Posterior cingulate gyrus (tissue), 11 donors: ENCODE measurements around the gene TMEM132E.

ENCODE experiments used
- DNase-seq, 10 donors: peaks; one replicate each; pipeline versions ENCODE4 v3.0.0 to v3.0.0-alpha.2; 2020 to 2021; ENCODE audit warnings: mixed read lengths in 3 of 10
- intact Hi-C: fragments of 100-400 bp; cut with DNase I; formaldehyde crosslinking; loops from one replicate; pipeline ENCODE4 v1.15.1; 2023

The TMEM132E gene

DNA sequence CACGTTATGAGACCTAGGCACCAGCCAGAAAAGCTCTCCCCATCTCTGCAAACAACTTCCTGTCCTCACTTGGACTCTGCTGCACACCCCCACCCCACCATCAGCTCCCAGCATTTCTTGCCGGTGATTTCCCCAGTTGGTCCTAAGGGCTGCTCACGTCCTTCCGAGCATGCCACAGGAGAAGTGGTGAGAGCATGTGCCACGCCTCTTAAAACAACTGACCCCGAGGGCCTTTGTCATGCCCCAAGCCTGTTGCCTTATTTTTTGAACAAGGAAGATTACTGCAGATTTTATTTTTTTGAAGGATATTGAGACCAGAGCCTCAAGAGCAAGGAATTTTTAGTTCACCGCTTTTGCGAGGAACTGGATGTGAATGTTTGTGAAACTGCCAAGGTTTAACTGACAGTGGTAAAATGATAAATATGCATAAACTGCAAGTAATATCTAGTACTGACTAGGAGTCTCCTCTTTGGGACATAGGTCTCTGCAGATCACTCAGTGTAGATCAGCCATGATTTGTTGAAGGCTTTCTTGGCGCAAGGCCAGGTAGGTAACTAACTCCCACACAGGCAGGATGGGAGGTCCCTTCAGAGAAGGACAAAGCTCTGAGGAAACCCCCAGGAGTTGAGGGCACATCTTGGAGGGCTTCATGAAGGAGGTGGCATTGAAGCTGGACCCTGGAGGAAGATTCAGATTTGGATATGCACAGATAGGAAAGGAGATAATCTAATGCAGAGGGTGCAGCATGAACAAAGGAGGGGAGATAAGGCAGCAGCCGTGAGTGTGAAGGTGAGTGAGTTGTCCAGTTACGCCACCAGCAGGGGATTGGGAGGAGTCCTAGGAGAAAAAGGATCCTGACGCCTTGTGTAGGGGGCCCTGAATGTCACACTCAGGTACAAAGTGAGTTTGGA is 44.7 kb downstream of the TMEM132E start:
- DNase-seq = peak in 2 of 10 donors; percentile 30 to 44
- intact Hi-C loops = no loop called here

GRCh38 chr17:34624767-34625383 is 45.5 kb downstream of the TMEM132E start:
- DNase-seq = peak in 2 of 10 donors; percentile 6 to 40
- intact Hi-C loops = no loop called here

DNA sequence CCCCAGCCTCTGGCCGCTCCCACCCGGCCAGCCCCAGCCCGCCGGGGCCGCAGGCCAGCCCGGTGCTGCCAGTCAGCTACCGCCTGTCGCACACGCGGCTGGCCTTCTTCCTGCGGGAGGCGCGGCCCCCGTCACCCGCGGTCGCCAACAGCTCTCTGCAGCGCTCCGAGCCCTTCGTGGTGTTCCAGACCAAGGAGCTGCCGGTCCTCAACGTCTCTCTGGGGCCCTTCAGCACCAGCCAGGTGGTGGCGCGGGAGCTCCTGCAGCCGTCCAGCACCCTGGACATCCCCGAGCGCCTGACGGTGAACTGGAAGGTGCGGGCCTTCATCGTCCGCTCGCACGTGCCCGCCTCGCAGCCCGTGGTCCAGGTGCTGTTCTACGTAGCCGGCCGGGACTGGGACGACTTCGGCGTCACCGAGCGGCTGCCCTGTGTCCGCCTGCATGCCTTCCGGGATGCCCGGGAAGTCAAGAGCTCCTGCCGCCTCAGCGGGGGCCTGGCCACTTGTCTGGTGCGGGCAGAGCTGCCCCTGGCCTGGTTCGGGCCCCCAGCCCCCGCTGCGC is 46.8 kb downstream of the TMEM132E start:
- intact Hi-C loops = no loop called here
- DNase-seq = peak in 3 of 10 donors; percentile 17 to 84 (median 55)

DNA sequence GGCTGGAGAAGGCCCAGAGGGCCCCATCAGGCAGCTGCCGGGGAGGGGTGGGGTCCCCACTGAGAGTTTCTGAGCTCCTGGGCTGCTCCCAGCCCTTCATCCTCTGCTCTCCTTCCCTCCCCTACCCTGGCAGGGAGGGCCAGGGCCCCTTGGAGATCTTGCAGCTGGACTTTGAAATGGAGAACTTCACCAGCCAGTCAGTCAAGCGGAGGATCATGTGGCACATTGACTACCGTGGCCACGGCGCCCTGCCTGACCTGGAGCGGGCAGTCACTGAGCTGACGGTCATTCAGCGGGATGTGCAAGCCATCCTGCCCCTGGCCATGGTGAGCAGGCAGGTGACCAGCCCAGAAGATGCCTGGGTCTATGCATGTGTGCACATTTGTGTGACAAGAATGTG is 49.5 kb downstream of the TMEM132E start:
- peak in 1 of 10 donors; percentile 58 for DNase-seq
- intact Hi-C loops = no loop called here

DNA sequence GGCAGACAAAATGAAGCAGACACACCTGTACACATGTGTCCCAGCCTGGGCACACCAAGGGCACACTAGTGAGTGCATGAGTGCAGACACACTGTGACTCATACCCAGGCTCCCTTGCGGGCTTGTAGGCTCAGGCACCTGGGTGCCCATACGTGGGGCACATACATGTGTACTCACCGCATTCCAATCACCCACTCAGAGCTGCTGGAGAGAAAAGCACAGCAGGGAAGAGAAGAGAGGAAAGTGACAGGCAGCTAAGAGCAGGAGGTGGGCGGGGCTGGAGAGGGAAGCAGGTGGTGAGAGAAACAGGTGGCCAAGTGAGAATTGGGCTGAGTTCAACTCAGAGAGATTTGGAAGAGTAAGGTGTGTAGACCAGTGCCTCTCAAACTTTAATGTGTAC is 54.0 kb downstream of the TMEM132E start:
- DNase-seq = peak in 3 of 10 donors; percentile 52 to 81 (median 74)
- intact Hi-C loops = no loop called here

DNA sequence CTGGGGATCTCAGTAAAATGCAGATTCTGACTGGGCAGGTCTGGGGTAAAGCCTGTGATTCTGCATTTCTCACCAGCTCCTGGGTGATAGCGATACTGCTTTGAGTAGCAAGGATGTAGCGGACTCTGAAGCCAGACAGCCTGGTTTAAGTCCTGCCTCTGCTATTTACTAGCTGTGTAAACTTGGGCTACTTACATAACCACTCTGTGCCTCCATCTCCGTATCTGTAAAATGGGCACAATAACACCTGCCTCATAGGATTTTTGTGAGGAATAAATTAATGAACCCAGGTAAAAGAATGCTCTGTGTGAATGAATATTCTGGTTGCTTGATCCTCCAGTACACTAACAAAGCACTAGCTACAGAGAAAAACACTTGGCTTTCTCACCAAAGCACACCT is 54.4 kb downstream of the TMEM132E start:
- intact Hi-C loops = no loop called here
- DNase-seq = peak in 1 of 10 donors; percentile 9

GRCh38 chr17:34634551-34635160 is 55.3 kb downstream of the TMEM132E start:
- intact Hi-C loops = loop anchor here (5.0 kb wide), 1 partner anchor 52 kb away; no protein-coding TSS in a partner anchor

GRCh38 chr17:34635876-34636275 is 56.5 kb downstream of the TMEM132E start:
- DNase-seq = peak in 2 of 10 donors; percentile 44 to 80
- intact Hi-C loops = loop anchor here (2.0 to 5.0 kb wide), 2 partner anchors 54 to 215 kb away; no protein-coding TSS in a partner anchor

More at GRCh38 chr17:34634551-34635160, 55.3 kb downstream of the TMEM132E start:
- DNase-seq = peak in 2 of 10 donors; percentile 61 to 69

- DNase-seq = peak in 2 of 10 donors; percentile 70 to 81
- intact Hi-C loops = loop anchor here (2.0 to 5.0 kb wide), 2 partner anchors 55 to 216 kb away; no protein-coding TSS in a partner anchor
Observed at GRCh38 chr17:34637041-34637547, 57.7 kb downstream of the TMEM132E start.

- intact Hi-C loops = loop anchor here (1.0 to 5.0 kb wide), 3 partner anchors 56 to 217 kb away; no protein-coding TSS in a partner anchor
- DNase-seq = peak; percentile 36 to 96 (median 74)
Observed at GRCh38 chr17:34637548-34638525, 58.5 kb downstream of the TMEM132E start.

DNA sequence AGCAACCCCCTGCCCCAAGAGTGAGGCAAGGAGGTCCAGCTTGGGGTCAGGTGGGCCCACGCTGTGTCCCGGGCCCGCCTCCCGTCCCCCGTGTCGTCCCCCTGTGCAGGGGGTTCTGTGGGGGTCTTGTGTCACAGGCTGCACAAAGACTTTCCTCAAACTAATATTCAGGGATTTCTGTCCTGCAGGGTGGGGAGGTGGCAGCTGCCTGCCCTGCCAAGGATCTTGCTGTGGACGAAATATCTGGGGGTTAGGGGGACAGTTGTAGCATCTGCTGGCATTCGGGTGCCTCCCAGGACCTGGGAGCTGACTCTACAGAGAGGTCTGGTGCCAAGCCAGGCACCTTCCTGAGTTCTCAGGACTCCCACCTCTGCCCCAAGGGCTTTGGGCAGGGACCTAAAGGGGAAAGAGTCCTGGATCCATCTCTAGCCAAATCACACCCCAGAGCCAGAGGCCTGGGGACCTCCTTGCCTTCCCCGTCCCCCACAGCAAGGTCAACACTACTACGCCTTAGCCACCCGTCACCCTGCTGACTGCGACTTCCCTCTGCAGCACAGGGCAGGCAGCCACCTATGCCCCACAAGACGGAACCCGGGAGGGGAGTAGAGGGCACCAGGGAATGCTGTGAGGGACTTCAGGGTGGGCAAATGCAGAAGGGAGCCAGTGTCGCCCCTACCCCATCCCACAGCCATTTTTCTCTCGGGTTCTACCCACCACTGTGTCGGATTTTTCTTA is 59.3 kb downstream of the TMEM132E start:
- DNase-seq = peak in 2 of 10 donors; percentile 39 to 62
- intact Hi-C loops = loop anchor here (1.0 to 5.0 kb wide), 2 partner anchors 56 to 96 kb away; no protein-coding TSS in a partner anchor

- intact Hi-C loops = loop anchor here (5.0 kb wide), 1 partner anchor 58 kb away; no protein-coding TSS in a partner anchor
- DNase-seq = peak in 9 of 10 donors; percentile 40 to 95 (median 78)
Observed at GRCh38 chr17:34639706-34640425, 60.5 kb downstream of the TMEM132E start.

DNA sequence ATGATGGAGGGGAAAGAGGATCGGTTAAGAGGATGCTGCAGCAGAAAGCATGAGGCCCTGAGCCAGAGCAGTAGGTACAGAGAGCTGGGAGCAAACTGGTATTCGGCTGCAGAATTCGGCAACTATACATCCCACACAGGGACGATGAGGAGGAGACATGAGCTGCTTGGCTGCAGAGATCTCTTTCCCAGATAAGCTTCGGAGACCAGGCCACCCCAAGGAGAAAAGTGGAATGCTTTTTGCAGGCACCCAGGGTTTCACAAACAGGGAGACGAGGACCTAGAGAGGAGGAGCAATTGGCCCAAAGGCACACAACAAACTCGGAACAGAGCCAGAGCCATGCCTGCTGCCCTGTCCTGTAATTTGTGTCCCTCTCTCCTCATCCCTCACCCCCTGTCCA is 62.0 kb downstream of the TMEM132E start:
- intact Hi-C loops = no loop called here
- DNase-seq = peak in 2 of 10 donors; percentile 36 to 52

DNA sequence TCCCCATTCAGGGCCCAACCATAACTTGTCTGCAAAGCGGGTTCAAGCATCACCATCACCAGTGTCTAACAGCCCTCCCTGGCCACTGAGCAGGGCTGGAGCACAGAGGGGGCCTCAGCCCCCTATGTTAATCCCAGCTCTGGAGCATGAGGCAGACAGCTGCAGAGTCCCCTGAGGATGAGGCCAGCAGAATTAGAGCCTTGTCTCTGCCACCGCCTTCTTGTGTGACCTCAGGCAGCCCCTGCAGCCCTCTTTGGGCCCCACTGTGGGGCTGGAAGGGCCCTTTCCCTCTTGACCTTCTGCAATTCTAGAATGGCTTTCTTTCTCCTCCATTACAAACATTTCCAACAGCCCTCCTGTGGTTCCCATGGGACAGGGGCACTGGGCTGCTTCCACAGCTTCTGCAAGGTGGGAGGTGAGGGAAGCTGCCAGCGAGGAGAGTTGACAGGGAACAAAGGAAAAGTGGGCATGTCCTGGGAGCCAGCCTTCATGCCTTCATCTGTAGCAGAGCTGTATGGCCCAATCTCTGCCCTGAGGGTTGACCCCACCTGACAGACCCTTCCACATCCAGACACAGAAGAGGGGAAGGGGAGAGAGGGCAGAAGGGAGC is 65.7 kb downstream of the TMEM132E start:
- intact Hi-C loops = no loop called here

DNA sequence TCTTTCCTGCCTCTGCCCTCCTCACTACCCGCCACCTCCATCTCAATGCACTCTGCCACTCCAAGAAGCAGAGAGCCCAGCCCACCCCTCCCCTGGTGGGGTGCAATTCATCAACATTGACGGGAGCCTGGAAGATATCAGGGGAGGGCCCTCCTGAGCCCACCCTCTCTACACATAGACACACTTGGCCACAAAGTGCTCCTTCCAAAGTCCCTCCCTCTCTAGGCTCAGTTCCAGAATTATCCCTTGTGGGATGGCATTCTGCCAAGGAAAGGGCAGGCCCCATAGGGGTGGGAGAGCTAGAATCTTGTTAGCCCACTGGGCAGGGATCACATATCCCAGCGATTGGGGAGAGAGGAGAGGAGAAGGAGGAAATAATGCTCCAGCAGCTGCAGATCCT is 66.2 kb downstream of the TMEM132E start:
- DNase-seq = peak in 1 of 10 donors; percentile 27
- intact Hi-C loops = no loop called here

More for the DNA sequence above, 65.7 kb downstream of the TMEM132E start:
- peak in 1 of 10 donors; percentile 58 for DNase-seq

DNA sequence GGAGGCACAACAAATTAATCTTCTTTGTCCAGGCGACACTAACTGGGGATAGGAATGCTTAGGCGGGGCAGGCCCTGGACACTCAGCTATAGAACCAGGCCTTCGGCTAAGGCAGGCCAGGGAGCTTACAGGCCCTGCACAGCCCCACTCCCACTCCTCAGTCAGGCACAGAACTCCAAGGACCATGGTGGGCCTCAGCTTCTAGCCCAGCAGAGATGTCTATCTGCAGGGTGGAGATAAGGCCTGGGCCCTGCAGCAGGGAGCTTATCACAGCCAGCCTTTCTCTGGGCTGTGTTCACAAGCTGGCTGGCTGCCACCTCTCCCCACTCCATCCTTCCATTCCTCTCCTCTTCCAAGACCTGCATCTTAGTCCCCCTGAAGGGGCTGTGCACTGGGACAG is 68.1 kb downstream of the TMEM132E start:
- peak in 1 of 10 donors; percentile 38 for DNase-seq
- intact Hi-C loops = no loop called here
